ENCODE measurements around the gene TMEM151B. TPM values are rescaled to one million over a fixed set of nuclear protein-coding genes. Genes with fewer than 3 reads are reported as not detected.
"Not testable (repeated sequence)": the region's sequence is repeated elsewhere in the genome, so short reads cannot be mapped to it uniquely, and the experiment has no call there.

Gene TMEM151B
- total RNA-seq, 1 experiment from 2014 or later: 0.83 TPM

DNA sequence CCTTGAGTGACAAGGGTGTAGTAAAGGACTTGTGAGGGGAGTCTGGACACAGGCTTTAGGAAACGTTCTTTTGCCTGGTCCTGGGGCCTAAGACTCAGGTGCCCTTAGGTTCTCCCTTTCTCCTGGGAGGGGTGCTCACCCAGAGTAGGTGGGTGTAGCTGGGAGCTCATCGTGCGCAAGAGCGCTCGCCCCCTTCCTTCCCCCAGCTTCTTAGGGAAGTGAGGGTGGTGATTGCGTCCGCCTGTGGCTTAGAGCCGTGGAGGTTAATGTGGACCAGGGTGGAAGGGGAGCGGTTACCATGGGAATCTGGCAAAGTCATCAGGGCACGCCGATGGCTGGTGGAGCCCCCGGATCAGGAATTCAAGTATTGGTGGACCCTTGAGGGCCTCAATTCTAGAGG, 46.2 kb downstream of the TMEM151B start:
- no peak for DNase-seq
- Histone ChIP-seq H3K27me3 (ENCODE audit: control insufficient read depth, insufficient read depth, low read length) (no peaks in the 10 kb centered on the region; the same call in 1 of the 2 replicates), H3K36me3 (replicated peaks; ENCODE audit: control insufficient read depth, insufficient read depth, low read length) (peaks cover 4% of the 10 kb centered on the region), H3K4me3 (ENCODE audit: insufficient read depth, low read depth, low read length) (no peak overlapping the region)

GRCh38 chr6:44317136-44317631, 46.9 kb downstream of the TMEM151B start:
- H3K27me3 ChIP-seq (ENCODE audit: control insufficient read depth, insufficient read depth, low read length); H3K36me3 ChIP-seq (replicated peaks; ENCODE audit: control insufficient read depth, insufficient read depth, low read length); DNase-seq; H3K4me3 ChIP-seq (ENCODE audit: insufficient read depth, low read depth, low read length): not testable (repeated sequence)

DNA sequence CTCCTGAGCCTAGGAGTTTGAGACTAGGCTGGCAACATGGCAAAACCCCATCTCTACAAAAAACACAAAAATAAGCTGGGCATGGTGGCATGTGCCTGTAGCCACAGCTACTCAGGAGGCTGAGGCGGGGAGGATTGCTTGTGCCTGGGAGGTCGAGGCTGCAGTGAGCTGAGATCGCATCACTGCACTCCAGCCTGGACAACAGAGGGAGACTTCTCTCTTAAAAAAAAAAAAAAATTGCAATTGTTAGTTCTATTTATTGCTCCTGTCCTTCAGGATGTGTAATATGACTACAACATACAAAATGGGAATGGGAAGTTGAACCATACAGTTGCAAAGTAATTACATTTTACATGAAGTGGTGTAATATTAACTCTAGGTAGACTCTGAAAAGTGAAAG, 51.0 kb downstream of the TMEM151B start:
- H3K27me3 ChIP-seq (ENCODE audit: control insufficient read depth, insufficient read depth, low read length): no peaks in the 10 kb centered on the region
- H3K4me3 ChIP-seq (ENCODE audit: insufficient read depth, low read depth, low read length): no peak overlapping the region
- DNase-seq: no peak
- H3K36me3 ChIP-seq (replicated peaks; ENCODE audit: control insufficient read depth, insufficient read depth, low read length): no peaks in the 10 kb centered on the region

DNA sequence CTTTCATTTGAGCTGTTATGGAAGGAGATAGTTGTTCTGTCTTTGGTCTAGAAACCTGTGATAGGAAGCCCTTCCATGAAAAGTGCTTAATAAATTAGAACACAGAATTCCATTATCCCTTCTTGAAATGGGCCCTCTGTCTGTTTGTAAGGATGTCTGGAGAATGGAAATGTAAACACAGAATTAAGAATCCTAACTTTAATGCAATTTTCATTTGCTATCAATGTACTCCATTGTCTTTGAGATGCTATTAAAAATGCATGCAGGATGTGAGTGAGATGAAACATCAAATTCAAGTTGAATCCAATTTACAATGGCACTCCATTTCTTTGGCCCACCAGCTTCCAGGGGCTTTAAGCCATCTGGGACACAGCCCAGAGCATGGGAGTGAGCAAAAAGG, 56.8 kb downstream of the TMEM151B start:
- DNase-seq: no peak
- no peak overlapping the region for H3K4me3 ChIP-seq (ENCODE audit: insufficient read depth, low read depth, low read length)
- no peaks in the 10 kb centered on the region for H3K36me3 ChIP-seq (replicated peaks; ENCODE audit: control insufficient read depth, insufficient read depth, low read length)
- no peaks in the 10 kb centered on the region; the same call in 1 of the 2 replicates for H3K27me3 ChIP-seq (ENCODE audit: control insufficient read depth, insufficient read depth, low read length)

- no peak for DNase-seq
- Histone ChIP-seq H3K4me3 (ENCODE audit: insufficient read depth, low read depth, low read length) (no peak overlapping the region), H3K27me3 (ENCODE audit: control insufficient read depth, insufficient read depth, low read length) (no peaks in the 10 kb centered on the region; the same call in 1 of the 2 replicates), H3K36me3 (replicated peaks; ENCODE audit: control insufficient read depth, insufficient read depth, low read length) (no peaks in the 10 kb centered on the region)
These were observed 57.5 kb downstream of the TMEM151B start for GRCh38 chr6:44327760-44328159.

DNA sequence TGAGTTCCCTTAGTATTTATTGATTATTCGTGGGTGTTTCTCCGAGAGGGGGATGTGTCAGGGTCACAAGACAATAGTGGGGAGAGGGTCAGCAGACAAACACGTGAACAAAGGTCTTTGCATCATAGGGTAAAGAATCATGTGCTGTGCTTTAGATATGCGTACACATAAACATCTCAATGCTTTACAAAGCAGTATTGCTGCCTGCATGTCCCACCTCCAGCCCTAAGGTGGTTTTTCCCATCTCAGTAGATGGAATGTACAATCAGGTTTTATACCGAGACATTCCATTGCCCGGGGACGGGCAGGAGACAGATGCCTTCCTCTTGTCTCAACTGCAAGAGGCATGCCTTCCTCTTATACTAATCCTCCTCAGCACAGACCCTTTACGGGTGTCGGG, 58.0 kb downstream of the TMEM151B start:
- not testable (repeated sequence) for H3K36me3 ChIP-seq (replicated peaks; ENCODE audit: control insufficient read depth, insufficient read depth, low read length); H3K4me3 ChIP-seq (ENCODE audit: insufficient read depth, low read depth, low read length); DNase-seq; H3K27me3 ChIP-seq (ENCODE audit: control insufficient read depth, insufficient read depth, low read length)

- DNase-seq: no peak
- Histone ChIP-seq H3K36me3 (replicated peaks; ENCODE audit: control insufficient read depth, insufficient read depth, low read length) (no peaks in the 10 kb centered on the region), H3K4me3 (ENCODE audit: insufficient read depth, low read depth, low read length) (no peak overlapping the region), H3K27me3 (ENCODE audit: control insufficient read depth, insufficient read depth, low read length) (no peaks in the 10 kb centered on the region; the same call in 1 of the 2 replicates)
These were observed 59.6 kb downstream of the TMEM151B start for GRCh38 chr6:44329858-44330257.

DNA sequence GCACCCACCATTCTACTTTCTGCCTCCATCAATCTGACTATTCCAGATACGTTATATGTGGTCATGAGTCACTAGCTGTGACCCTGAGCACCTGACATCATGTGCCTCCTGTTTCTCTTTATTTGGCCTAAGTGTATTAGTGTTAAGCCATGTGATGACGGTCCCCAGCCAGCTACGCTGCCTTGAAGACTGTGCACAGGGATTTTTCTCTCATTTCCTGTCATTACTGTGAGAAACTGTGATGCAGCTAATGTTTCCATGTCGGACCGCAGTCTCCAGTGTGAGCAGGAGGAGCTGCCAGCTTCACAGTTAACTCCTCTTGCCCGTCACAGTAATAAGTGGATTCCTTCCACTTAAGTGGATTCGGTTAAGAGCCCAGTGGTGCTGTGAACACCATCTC, 62.3 kb downstream of the TMEM151B start:
- H3K36me3 ChIP-seq (replicated peaks; ENCODE audit: control insufficient read depth, insufficient read depth, low read length): no peaks in the 10 kb centered on the region
- no peaks in the 10 kb centered on the region; the same call in 1 of the 2 replicates for H3K27me3 ChIP-seq (ENCODE audit: control insufficient read depth, insufficient read depth, low read length)
- H3K4me3 ChIP-seq (ENCODE audit: insufficient read depth, low read depth, low read length): no peak overlapping the region
- no peak for DNase-seq

GRCh38 chr6:44333273-44333919, 63.1 kb downstream of the TMEM151B start:
- no peak for DNase-seq
- H3K36me3 ChIP-seq (replicated peaks; ENCODE audit: control insufficient read depth, insufficient read depth, low read length): no peaks in the 10 kb centered on the region
- H3K27me3 ChIP-seq (ENCODE audit: control insufficient read depth, insufficient read depth, low read length): no peaks in the 10 kb centered on the region; the same call in 1 of the 2 replicates
- H3K4me3 ChIP-seq (ENCODE audit: insufficient read depth, low read depth, low read length): no peak overlapping the region

DNA sequence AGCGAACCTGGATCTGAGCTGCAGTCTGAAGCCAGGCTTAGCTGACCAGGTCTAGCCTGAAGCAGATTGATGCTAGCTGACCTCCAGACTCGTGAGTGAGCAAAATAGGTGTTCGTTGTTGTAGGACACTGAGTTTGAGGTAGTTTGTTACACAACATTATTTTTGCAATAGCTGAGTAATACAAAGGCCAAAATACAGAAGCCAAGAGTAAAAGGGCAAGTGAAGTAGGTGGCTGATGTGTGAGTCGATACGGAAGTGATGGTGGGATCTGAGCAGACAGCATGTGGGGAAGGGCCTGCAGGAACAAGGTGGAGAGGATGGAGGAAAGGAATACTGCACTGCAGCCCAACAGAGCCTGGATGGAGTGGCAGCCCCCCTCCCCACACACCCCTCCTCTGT, 63.7 kb downstream of the TMEM151B start:
- Histone ChIP-seq H3K4me3 (ENCODE audit: insufficient read depth, low read depth, low read length) (no peak overlapping the region), H3K27me3 (ENCODE audit: control insufficient read depth, insufficient read depth, low read length) (no peaks in the 10 kb centered on the region), H3K36me3 (replicated peaks; ENCODE audit: control insufficient read depth, insufficient read depth, low read length) (no peaks in the 10 kb centered on the region)
- DNase-seq: no peak

- H3K4me3 ChIP-seq (ENCODE audit: insufficient read depth, low read depth, low read length): no peak overlapping the region
- H3K27me3 ChIP-seq (ENCODE audit: control insufficient read depth, insufficient read depth, low read length): no peaks in the 10 kb centered on the region
- no peaks in the 10 kb centered on the region for H3K36me3 ChIP-seq (replicated peaks; ENCODE audit: control insufficient read depth, insufficient read depth, low read length)
- no peak for DNase-seq
These were observed 65.4 kb downstream of the TMEM151B start for GRCh38 chr6:44335631-44336030.

DNA sequence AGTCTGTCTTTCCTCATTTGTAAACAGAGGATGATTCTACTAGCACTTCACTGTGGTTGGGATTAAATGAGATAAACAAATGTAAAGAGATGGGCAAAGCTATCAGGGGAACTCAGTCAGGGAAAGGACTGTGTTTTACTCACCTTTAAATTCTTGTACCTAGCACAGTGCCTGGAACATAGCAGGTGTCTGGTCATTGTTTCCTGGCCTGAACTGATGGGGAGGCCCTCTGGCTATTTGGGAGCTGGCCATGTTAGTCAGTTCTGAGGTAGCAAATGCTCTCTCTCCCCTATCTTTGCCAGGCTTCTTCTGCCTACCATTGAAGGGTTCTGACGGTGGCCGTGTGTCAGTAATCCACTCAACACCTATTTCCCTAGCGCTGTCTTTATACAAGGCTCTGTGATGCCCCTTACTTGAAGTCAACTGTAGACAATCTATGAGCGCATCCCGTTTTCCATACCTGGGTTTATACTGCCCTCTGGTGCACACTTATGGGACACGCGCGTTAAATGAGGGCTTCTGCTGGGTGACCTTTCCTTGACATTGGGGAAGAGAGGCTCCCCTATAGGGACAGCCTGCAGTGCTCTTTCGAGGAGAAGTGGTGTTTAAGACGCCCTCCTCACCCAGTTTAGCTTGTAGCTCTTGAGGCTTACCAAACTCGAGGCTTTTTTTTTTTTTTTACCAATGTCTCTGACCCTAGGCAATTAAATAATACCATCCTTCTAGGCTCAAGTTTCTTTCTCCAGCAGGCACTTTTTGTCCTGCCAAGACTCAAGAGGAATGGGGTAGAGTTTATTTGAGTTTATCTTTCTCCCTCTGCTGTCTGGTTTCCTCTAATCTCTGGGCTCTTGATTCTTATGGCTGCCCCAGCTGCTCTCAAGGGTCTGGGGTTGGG, 68.2 kb downstream of the TMEM151B start:
- Histone ChIP-seq H3K27me3 (ENCODE audit: control insufficient read depth, insufficient read depth, low read length) (peaks cover 1% of the 10 kb centered on the region; the same call in 1 of the 2 replicates), H3K36me3 (replicated peaks; ENCODE audit: control insufficient read depth, insufficient read depth, low read length) (no peaks in the 10 kb centered on the region), H3K4me3 (ENCODE audit: insufficient read depth, low read depth, low read length) (no peak overlapping the region)
- peak; percentile 73 for DNase-seq

GRCh38 chr6:44339301-44339700, 69.1 kb downstream of the TMEM151B start:
- H3K27me3 ChIP-seq (ENCODE audit: control insufficient read depth, insufficient read depth, low read length): peaks cover 1% of the 10 kb centered on the region; the same call in 1 of the 2 replicates
- no peak for DNase-seq
- no peak overlapping the region for H3K4me3 ChIP-seq (ENCODE audit: insufficient read depth, low read depth, low read length)
- no peaks in the 10 kb centered on the region for H3K36me3 ChIP-seq (replicated peaks; ENCODE audit: control insufficient read depth, insufficient read depth, low read length)

GRCh38 chr6:44339763-44340625, 69.7 kb downstream of the TMEM151B start:
- Histone ChIP-seq H3K36me3 (replicated peaks; ENCODE audit: control insufficient read depth, insufficient read depth, low read length) (no peaks in the 10 kb centered on the region), H3K27me3 (ENCODE audit: control insufficient read depth, insufficient read depth, low read length) (peaks cover 1% of the 10 kb centered on the region; the same call in 1 of the 2 replicates), H3K4me3 (ENCODE audit: insufficient read depth, low read depth, low read length) (no peak overlapping the region)
- DNase-seq: no peak

Measured in H7 (cell line).